H1 (cell line): Measurements from ENCODE around the gene MKRN1. TPM values are rescaled to one million over a fixed set of nuclear protein-coding genes. Genes with fewer than 3 reads are reported as not detected.

Source experiments
- CTCF ChIA-PET: fragments of 300-600 bp; sonication (Branson Sonifier 250); formaldehyde crosslinking; loops from one replicate; lab custom pipeline; 2021; ENCODE audit not compliant: partially characterized antibody; lab: Charles Lee
- POLR2A ChIA-PET: fragments of 300-600 bp; sonication (Branson Sonifier 250); formaldehyde crosslinking; loops from one replicate; lab custom pipeline; 2021; ENCODE audit warnings: inconsistent platforms; ENCODE audit not compliant: partially characterized antibody; lab: Charles Lee
- DNase-seq, 2 experiments: peaks; one replicate each; pipeline versions ENCODE4 v3.0.0 to v3.0.0-alpha.2; 2010 to 2022; ENCODE audit warnings: low spot score in 2 of 2, low read depth in 1 of 2, mixed read lengths in 1 of 2
- FAIRE-seq: peaks from 2 replicates; lab custom pipeline; 2011; peaks lifted over from hg19 to GRCh38; lab: Jason Lieb, UNC
- H2AFZ ChIP-seq: 2 replicates; pipeline ENCODE4 v1.8.1; 2012; ENCODE audit warnings: low read length, inconsistent platforms
- H2AK5ac ChIP-seq: 2 replicates; pipeline ENCODE4 v1.6.1; 2013; ENCODE audit warnings: low read depth, low read length
- H2BK120ac ChIP-seq: replicated peaks from 2 replicates; pipeline ENCODE3; 2013; ENCODE audit warnings: low read depth, low read length, inconsistent platforms
- H2BK12ac ChIP-seq: 2 replicates; pipeline ENCODE4 v1.6.1; 2013; ENCODE audit warnings: low read depth, low read length
- H2BK15ac ChIP-seq: 2 replicates; pipeline ENCODE4 v1.6.1; 2013; ENCODE audit warnings: low read length
- H2BK20ac ChIP-seq: 2 replicates; pipeline ENCODE4 v1.6.1; 2013; ENCODE audit warnings: low read length
- H2BK5ac ChIP-seq: 2 replicates; pipeline ENCODE4 v1.6.1; 2013; ENCODE audit warnings: low read depth, low read length
- H3K14ac ChIP-seq: 2 replicates; pipeline ENCODE4 v1.6.1; 2013; ENCODE audit warnings: inconsistent platforms; ENCODE audit not compliant: insufficient read length
- H3K18ac ChIP-seq: 2 replicates; pipeline ENCODE4 v1.6.1; 2013; ENCODE audit warnings: low read length; ENCODE audit errors: extremely low read depth
- H3K23ac ChIP-seq: 2 replicates; pipeline ENCODE4 v1.6.1; 2013; ENCODE audit warnings: inconsistent platforms; ENCODE audit not compliant: insufficient read length
- H3K23me2 ChIP-seq: 2 replicates; pipeline ENCODE4 v1.6.1; 2013; ENCODE audit warnings: low read depth, low read length
- H3K27ac ChIP-seq: 2 replicates; pipeline ENCODE4 v1.6.1; 2011; ENCODE audit warnings: low read depth, low read length, inconsistent platforms
- H3K27me3 ChIP-seq, 4 experiments: replicated peaks in 1 of 4; 1 replicate in 1 of 4; 2 replicates in 3 of 4; pipeline versions ENCODE4 v1.6.1 to v1.8.1; 2011 to 2013; ENCODE audit warnings: low read length in 3 of 4, mild to moderate bottlenecking in 3 of 4, inconsistent platforms in 2 of 4, mixed read lengths in 2 of 4, moderate library complexity in 1 of 4; ENCODE audit not compliant: control insufficient read depth in 3 of 4, insufficient read depth in 3 of 4; ENCODE audit errors: extremely low read depth in 1 of 4
- H3K36me3 ChIP-seq, 4 experiments: 2 replicates each; pipeline versions ENCODE4 v1.6.1 to v1.8.1; 2011 to 2013; ENCODE audit warnings: mild to moderate bottlenecking in 4 of 4, low read length in 3 of 4, moderate library complexity in 2 of 4, control low read depth in 1 of 4, inconsistent platforms in 1 of 4; ENCODE audit not compliant: insufficient read depth in 4 of 4, control insufficient read depth in 2 of 4
- H3K4ac ChIP-seq: replicated peaks from 2 replicates; pipeline ENCODE3; 2013; ENCODE audit warnings: low read length, low read depth, mixed read lengths, inconsistent platforms; ENCODE audit not compliant: insufficient read length
- H3K4me1 ChIP-seq, 4 experiments: replicated peaks in 1 of 4; 1 replicate in 1 of 4; 2 replicates in 3 of 4; pipeline versions ENCODE4 v1.6.1 to v1.8.1; 2011 to 2013; ENCODE audit warnings: low read length in 3 of 4, inconsistent platforms in 2 of 4, mixed read lengths in 1 of 4; ENCODE audit not compliant: insufficient read depth in 4 of 4, control insufficient read depth in 3 of 4
- H3K4me2 ChIP-seq, 2 experiments: 2 replicates each; pipeline versions ENCODE4 v1.6.1 to v1.8.1; 2011 to 2013; ENCODE audit warnings: low read depth in 2 of 2, low read length in 2 of 2, control low read depth in 1 of 2, inconsistent platforms in 1 of 2, mild to moderate bottlenecking in 1 of 2; ENCODE audit not compliant: insufficient read depth in 1 of 2
- H3K4me3 ChIP-seq, 4 experiments: fragments of 200-600, 300-600 bp in 1 of 4; sonication (generic), shearing (Covaris generic), sonication (Bioruptor Twin) in 1 of 4; 2 replicates each; pipeline versions ENCODE4 v1.5.1 to v1.8.1; 2011 to 2016; ENCODE audit warnings: low read length in 4 of 4, low read depth in 3 of 4, control low read depth in 2 of 4, inconsistent platforms in 2 of 4, mild to moderate bottlenecking in 2 of 4, mixed read lengths in 1 of 4, moderate library complexity in 1 of 4; ENCODE audit not compliant: insufficient read depth in 2 of 4; ENCODE audit errors: extremely low read depth in 1 of 4
- H3K56ac ChIP-seq: replicated peaks from 2 replicates; pipeline ENCODE3; 2013; ENCODE audit warnings: low read depth, mild to moderate bottlenecking, mixed read lengths, low read length, inconsistent platforms; ENCODE audit not compliant: insufficient read length
- H3K79me1 ChIP-seq: 2 replicates; pipeline ENCODE4 v1.6.1; 2013; ENCODE audit warnings: low read depth, low read length, control low read depth
- H3K79me2 ChIP-seq, 2 experiments: 2 replicates each; pipeline versions ENCODE4 v1.6.1 to v1.8.1; 2012 to 2013; ENCODE audit warnings: low read length in 2 of 2, mild to moderate bottlenecking in 2 of 2, inconsistent platforms in 1 of 2; ENCODE audit not compliant: insufficient read depth in 2 of 2, control insufficient read depth in 1 of 2
- H3K9ac ChIP-seq, 4 experiments: replicated peaks in 1 of 4; 1 replicate in 1 of 4; 2 replicates in 3 of 4; pipeline versions ENCODE4 v1.6.1 to v1.8.1; 2011 to 2013; ENCODE audit warnings: low read depth in 3 of 4, low read length in 3 of 4, control low read depth in 2 of 4, mild to moderate bottlenecking in 2 of 4, moderate library complexity in 2 of 4, inconsistent platforms in 1 of 4; ENCODE audit errors: extremely low read depth in 1 of 4
- H3K9me3 ChIP-seq, 2 experiments: 2 replicates each; pipeline versions ENCODE4 v1.6.1 to v1.8.1; 2012 to 2013; ENCODE audit warnings: mild to moderate bottlenecking in 2 of 2, moderate library complexity in 2 of 2, control low read depth in 1 of 2, inconsistent platforms in 1 of 2, low read depth in 1 of 2, low read length in 1 of 2, mixed read lengths in 1 of 2; ENCODE audit not compliant: insufficient read depth in 2 of 2
- H4K20me1 ChIP-seq, 2 experiments: replicated peaks in 1 of 2; 2 replicates each; pipeline versions ENCODE3 to v1.8.1; 2011 to 2013; ENCODE audit warnings: inconsistent platforms in 2 of 2, low read length in 2 of 2, mild to moderate bottlenecking in 1 of 2; ENCODE audit not compliant: insufficient read depth in 2 of 2, control insufficient read depth in 1 of 2
- H4K5ac ChIP-seq: 2 replicates; pipeline ENCODE4 v1.6.1; 2013; ENCODE audit warnings: low read length, low read depth, mixed read lengths, inconsistent platforms; ENCODE audit not compliant: insufficient read length
- H4K8ac ChIP-seq: 2 replicates; pipeline ENCODE4 v1.8.0; 2013; ENCODE audit warnings: mild to moderate bottlenecking, moderate library complexity, low read length, inconsistent platforms; ENCODE audit not compliant: insufficient read depth; ENCODE audit errors: extremely low read depth
- H4K91ac ChIP-seq: replicated peaks from 2 replicates; pipeline ENCODE3; 2013; ENCODE audit warnings: low read length, mixed read lengths, inconsistent platforms; ENCODE audit not compliant: insufficient read length
- BRCA1 ChIP-seq: IDR thresholded peaks from 2 replicates; pipeline ENCODE4 v1.6.1; 2012; ENCODE audit warnings: low read depth, low read length, improper control_type of control experiment
- CBX8 ChIP-seq: fragments of 300-800, 300-1000 bp; sonication (generic); IDR thresholded peaks from 2 replicates; pipeline ENCODE4 v1.7.1; 2016; ENCODE audit warnings: low read depth, low read length, borderline replicate concordance
- FOSL1 ChIP-seq: IDR thresholded peaks from 2 replicates; pipeline ENCODE4 v1.6.1; 2011; ENCODE audit warnings: mild to moderate bottlenecking, low read depth, low read length, moderate library complexity; ENCODE audit not compliant: insufficient read depth
- GABPA ChIP-seq: IDR thresholded peaks from 2 replicates; pipeline ENCODE4 v1.6.1; 2011; ENCODE audit warnings: mild to moderate bottlenecking, low read length, moderate library complexity, borderline replicate concordance; ENCODE audit not compliant: insufficient read depth
- KDM4A ChIP-seq: IDR thresholded peaks from one replicate; pipeline ENCODE4 v1.7.1; 2012; ENCODE audit warnings: low read depth, mild to moderate bottlenecking, moderate library complexity, low read length, inconsistent platforms; ENCODE audit not compliant: severe bottlenecking
- WGBS, 2 experiments: shearing (Covaris generic) in 1 of 2; methylation state at CpG; one replicate each; pipeline versions ENCODE4 v1.1.6 to v1.1.7; 2013 to 2015; ENCODE audit warnings: low lambda C conversion rate in 2 of 2, mixed read lengths in 2 of 2, inconsistent platforms in 1 of 2, low coverage in 1 of 2, missing lambda C conversion rate in 1 of 2; ENCODE audit not compliant: insufficient replicate concordance in 2 of 2, insufficient coverage in 1 of 2, insufficient read length in 1 of 2; ENCODE audit errors: extremely low coverage in 1 of 2, missing lambda C conversion rate in 1 of 2; 5-methylcytosine and 5-hydroxymethylcytosine counted together
- polyA plus RNA-seq, 7 experiments: library from polyadenylated mRNA; depleted of rRNA in 3 of 7; stranded (reverse) in 5 of 7; unstranded in 2 of 7; fragments of >200 nt in 5 of 7; fragments of 200-250 nt in 2 of 7; gene quantifications; 1 replicate in 5 of 7; 2 replicates in 1 of 7; 4 replicates in 1 of 7; pipeline versions ENCODE4 v1.2.1 to v1.2.3, GENCODE V29; 2011 to 2013; ENCODE audit warnings: missing spikeins in 2 of 7, mixed read lengths in 2 of 7
- total RNA-seq: library from RNA; stranded (reverse); fragmentation: NEBNext Ultra II Directional; extraction: Animal tissue kit (Norgen Biotek cat#: 25700); gene quantifications from 2 replicates; pipeline ENCODE4 v1.2.1, GENCODE V29; 2021
- TF ChIP-seq, protein P1 (sequence below): IDR thresholded peaks from 2 replicates; pipeline ENCODE4 v1.6.1; 2012; ENCODE audit warnings: inconsistent platforms
- TF ChIP-seq, protein P2 (sequence below): IDR thresholded peaks from 2 replicates; pipeline ENCODE4 v1.6.1; 2011; ENCODE audit warnings: low read length, improper control_type of control experiment

The MKRN1 gene
- total and polyA plus RNA-seq, 2 of the 8 experiments (the other 6 are each of a cell fraction or from before 2014, with no cell fraction given), result 46.2 to 99.6 TPM

GRCh38 chr7:140479739-140480084 is 407 bp upstream of the MKRN1 start:
- H3K23ac ChIP-seq, result no peak overlapping the region
- peak overlapping the region; percentile 68 to 70 for H3K4me2 ChIP-seq
- peaks cover 7 to 37% of the 10 kb centered on the region in 2 experiments for H3K79me2 ChIP-seq
- peak overlapping the region; percentile 19 for H4K5ac ChIP-seq
- POLR2A ChIA-PET, result interaction anchor here (0.7 to 1.6 kb wide), 5 partner anchors 9 to 35 kb away, joined by 3 to 5 read pairs (median 3); no protein-coding TSS in a partner anchor
- no peak overlapping the region for H4K91ac ChIP-seq
- H3K56ac ChIP-seq, result no peak overlapping the region
- H3K27me3 ChIP-seq, result no peaks in the 10 kb centered on the region
- H2BK20ac ChIP-seq, result no peak overlapping the region
- H3K14ac ChIP-seq, result no peak overlapping the region
- WGBS, 2 experiments, result 52% methylated on average over 2 of the region's 2 CpGs; no CpG with 5 or more reads in 1 of the 2 experiments
- H2BK15ac ChIP-seq, result 0 out of 2 replicates have a peak overlapping the region, but pooled peaks have one; percentile 9
- H4K8ac ChIP-seq, result no peak overlapping the region
- H2AK5ac ChIP-seq, result no peak overlapping the region
- H2AFZ ChIP-seq, result peak overlapping the region; percentile 80; the same call in 1 of the 2 replicates
- no peak overlapping the region for H2BK120ac ChIP-seq
- no peak overlapping the region for H2BK12ac ChIP-seq
- CTCF ChIA-PET, result interaction anchor here (1.2 to 8.9 kb wide), 3 partner anchors 12 to 173 kb away, joined by 3 to 67 read pairs (median 9); no protein-coding TSS in a partner anchor
- no peaks in the 10 kb centered on the region for H3K36me3 ChIP-seq
- no peaks in the 10 kb centered on the region for H3K79me1 ChIP-seq
- no peak overlapping the region for H3K18ac ChIP-seq
- 0 out of 2 replicates have a peak overlapping the region, but pooled peaks have one; percentile 85 for H3K27ac ChIP-seq
- TF ChIP-seq KDM4A (no peak), FOSL1 (no peak), BRCA1 (no peak), CBX8 (no peak), GABPA (no peak)
- TF ChIP-seq, protein P1, sequence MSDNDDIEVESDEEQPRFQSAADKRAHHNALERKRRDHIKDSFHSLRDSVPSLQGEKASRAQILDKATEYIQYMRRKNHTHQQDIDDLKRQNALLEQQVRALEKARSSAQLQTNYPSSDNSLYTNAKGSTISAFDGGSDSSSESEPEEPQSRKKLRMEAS, result no peak
- TF ChIP-seq, protein P2, sequence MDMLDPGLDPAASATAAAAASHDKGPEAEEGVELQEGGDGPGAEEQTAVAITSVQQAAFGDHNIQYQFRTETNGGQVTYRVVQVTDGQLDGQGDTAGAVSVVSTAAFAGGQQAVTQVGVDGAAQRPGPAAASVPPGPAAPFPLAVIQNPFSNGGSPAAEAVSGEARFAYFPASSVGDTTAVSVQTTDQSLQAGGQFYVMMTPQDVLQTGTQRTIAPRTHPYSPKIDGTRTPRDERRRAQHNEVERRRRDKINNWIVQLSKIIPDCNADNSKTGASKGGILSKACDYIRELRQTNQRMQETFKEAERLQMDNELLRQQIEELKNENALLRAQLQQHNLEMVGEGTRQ, result no peak
- TF ChIP-seq, all 59 proteins: peak for 0
- no peak for DNase-seq
- no peak overlapping the region for H2BK5ac ChIP-seq
- H3K4ac ChIP-seq, result no peak overlapping the region
- peak overlapping the region in 2 of 4 experiments; percentile 26 to 57; a peak in 3 of 7 replicates for H3K9ac ChIP-seq
- peak overlapping the region; percentile 84 to 96 (median 88) for H3K4me3 ChIP-seq
- H4K20me1 ChIP-seq, result peaks cover 0 to 4% of the 10 kb centered on the region in 2 experiments
- H3K9me3 ChIP-seq, result no peaks in the 10 kb centered on the region
- no peak for FAIRE-seq
- H3K23me2 ChIP-seq, result 0 out of 2 replicates have a peak, but pooled peaks cover 1% of the 10 kb centered on the region
- H3K4me1 ChIP-seq, result peaks cover 0 to 15% (median 6%) of the 10 kb centered on the region in 4 experiments; a peak in 4 of 7 replicates
